H1 (cell line): ENCODE measurements around the gene DNAJC17. TPM values are rescaled to one million over a fixed set of nuclear protein-coding genes. Genes with fewer than 3 reads are reported as not detected.

Source experiments
- CHD7 ChIP-seq: fragments of 300-600 bp; sonication (generic); IDR thresholded peaks from 2 replicates; pipeline ENCODE4 v1.7.1; 2012; ENCODE audit warnings: low read length, moderate library complexity, mild to moderate bottlenecking, inconsistent platforms; ENCODE audit not compliant: insufficient replicate concordance
- polyA plus RNA-seq, 7 experiments: library from polyadenylated mRNA; depleted of rRNA in 3 of 7; stranded (reverse) in 5 of 7; unstranded in 2 of 7; fragments of >200 nt in 5 of 7; fragments of 200-250 nt in 2 of 7; gene quantifications; 1 replicate in 5 of 7; 2 replicates in 1 of 7; 4 replicates in 1 of 7; pipeline versions ENCODE4 v1.2.1 to v1.2.3, GENCODE V29; 2011 to 2013; ENCODE audit warnings: missing spikeins in 2 of 7, mixed read lengths in 2 of 7
- total RNA-seq: library from RNA; stranded (reverse); fragmentation: NEBNext Ultra II Directional; extraction: Animal tissue kit (Norgen Biotek cat#: 25700); gene quantifications from 2 replicates; pipeline ENCODE4 v1.2.1, GENCODE V29; 2021

DNAJC17 gene
- total and polyA plus RNA-seq, 2 of the 8 experiments (the other 6 are each of a cell fraction or from before 2014, with no cell fraction given), result 39.5 to 45.4 TPM

- no peak for TF ChIP-seq CHD7
These were observed 91.1 kb downstream of the DNAJC17 start (continued) for GRCh38 chr15:40716165-40716564.
